ENCODE data around the gene BTBD1. TPM values are rescaled to one million over a fixed set of nuclear protein-coding genes. Genes with fewer than 3 reads are reported as not detected.
A peak's percentile ranks its signal among the peaks of the same experiment; 100 is the strongest.

BTBD1 gene
- total RNA-seq, 1 donor from 2014 or later, result 53.2 TPM

- H3K9me3 Mint-ChIP-seq (ENCODE audit: unreplicated experiment), result no peaks in the 10 kb centered on the region
- H3K27me3 Mint-ChIP-seq (ENCODE audit: unreplicated experiment), result no peaks in the 10 kb centered on the region
- no peak for TF ChIP-seq CTCF (IDR thresholded peaks at IDR 0.05)
- DNase-seq (ENCODE audit: extremely low spot score, unreplicated experiment), result no peak
- H3K4me3 Mint-ChIP-seq (ENCODE audit: unreplicated experiment), result peak overlapping the region; percentile 84
- peaks cover 3% of the 10 kb centered on the region for H3K4me1 Mint-ChIP-seq (ENCODE audit: unreplicated experiment)
- H3K27ac Mint-ChIP-seq (ENCODE audit: unreplicated experiment), result peak overlapping the region; percentile 23
- no peaks in the 10 kb centered on the region for H3K36me3 Mint-ChIP-seq (ENCODE audit: unreplicated experiment)
Observed at GRCh38 chr15:83065431-83065830, 1.6 kb downstream of the BTBD1 start.

- no peaks in the 10 kb centered on the region for H3K27me3 Mint-ChIP-seq (ENCODE audit: unreplicated experiment)
- no peaks in the 10 kb centered on the region for H3K36me3 Mint-ChIP-seq (ENCODE audit: unreplicated experiment)
- no peak for TF ChIP-seq CTCF (IDR thresholded peaks at IDR 0.05)
- peak overlapping the region; percentile 84 for H3K4me3 Mint-ChIP-seq (ENCODE audit: unreplicated experiment)
- H3K27ac Mint-ChIP-seq (ENCODE audit: unreplicated experiment), result no peak overlapping the region
- H3K4me1 Mint-ChIP-seq (ENCODE audit: unreplicated experiment), result peaks cover 3% of the 10 kb centered on the region
- H3K9me3 Mint-ChIP-seq (ENCODE audit: unreplicated experiment), result no peaks in the 10 kb centered on the region
- no peak for DNase-seq (ENCODE audit: extremely low spot score, unreplicated experiment)
Observed at GRCh38 chr15:83064859-83065258, 2.2 kb downstream of the BTBD1 start.

GRCh38 chr15:83063551-83063950, 3.5 kb downstream of the BTBD1 start:
- Mint-ChIP-seq H3K27ac (ENCODE audit: unreplicated experiment) (no peak overlapping the region), H3K27me3 (ENCODE audit: unreplicated experiment) (no peaks in the 10 kb centered on the region), H3K4me1 (ENCODE audit: unreplicated experiment) (peaks cover 3% of the 10 kb centered on the region), H3K9me3 (ENCODE audit: unreplicated experiment) (no peaks in the 10 kb centered on the region), H3K4me3 (ENCODE audit: unreplicated experiment) (no peak overlapping the region), H3K36me3 (ENCODE audit: unreplicated experiment) (no peaks in the 10 kb centered on the region)
- no peak for TF ChIP-seq CTCF (IDR thresholded peaks at IDR 0.05)
- no peak for DNase-seq (ENCODE audit: extremely low spot score, unreplicated experiment)

- Mint-ChIP-seq H3K9me3 (ENCODE audit: unreplicated experiment) (no peaks in the 10 kb centered on the region), H3K27ac (ENCODE audit: unreplicated experiment) (no peak overlapping the region), H3K27me3 (ENCODE audit: unreplicated experiment) (no peaks in the 10 kb centered on the region), H3K36me3 (ENCODE audit: unreplicated experiment) (no peaks in the 10 kb centered on the region), H3K4me1 (ENCODE audit: unreplicated experiment) (peaks cover 3% of the 10 kb centered on the region), H3K4me3 (ENCODE audit: unreplicated experiment) (no peak overlapping the region)
- no peak for DNase-seq (ENCODE audit: extremely low spot score, unreplicated experiment)
- TF ChIP-seq CTCF (IDR thresholded peaks at IDR 0.05), result no peak
Observed at GRCh38 chr15:83062768-83063180, 4.3 kb downstream of the BTBD1 start.

- Mint-ChIP-seq H3K4me3 (ENCODE audit: unreplicated experiment) (no peak overlapping the region), H3K27ac (ENCODE audit: unreplicated experiment) (no peak overlapping the region), H3K27me3 (ENCODE audit: unreplicated experiment) (no peaks in the 10 kb centered on the region), H3K4me1 (ENCODE audit: unreplicated experiment) (no peaks in the 10 kb centered on the region), H3K36me3 (ENCODE audit: unreplicated experiment) (no peaks in the 10 kb centered on the region), H3K9me3 (ENCODE audit: unreplicated experiment) (no peaks in the 10 kb centered on the region)
- no peak for DNase-seq (ENCODE audit: extremely low spot score, unreplicated experiment)
- no peak for TF ChIP-seq CTCF (IDR thresholded peaks at IDR 0.05)
Observed at GRCh38 chr15:83061680-83062079, 5.4 kb downstream of the BTBD1 start.
